HCT116 (cell line): ENCODE results near the gene SPTBN1. TPM values are rescaled to one million over a fixed set of nuclear protein-coding genes. Genes with fewer than 3 reads are reported as not detected.

Experiments
- ATAC-seq: fragments of 200-7000 bp; cut with Tn5 transposase; 2 replicates; pipeline ENCODE4 v1.9.1; 2020; ENCODE audit warnings: mild to moderate bottlenecking, moderate library complexity
- BruUV-seq: library from RNA; stranded (reverse); fragments of 400-500 nt; replicated peaks from 2 replicates; lab custom pipeline; 2021; lab: Mats Ljungman, UMichigan
- CTCF ChIA-PET: fragments of 300-600 bp; sonication (Branson Sonifier 250); formaldehyde crosslinking; loops from one replicate; lab custom pipeline; 2021; ENCODE audit warnings: antibody characterized with exemption; lab: Charles Lee
- POLR2A ChIA-PET: fragments of 300-600, 350-600 bp; sonication (Branson Sonifier 250); formaldehyde crosslinking; loops from one replicate; lab custom pipeline; 2021; ENCODE audit warnings: antibody characterized with exemption; lab: Charles Lee
- RAD21 ChIA-PET, 2 experiments: fragments of 300-600 bp; sonication (Branson Sonifier 250); formaldehyde crosslinking; loops; one replicate each; lab custom pipeline; 2023; ENCODE audit warnings: low total read pairs in 2 of 2; ENCODE audit not compliant: uncharacterized antibody in 2 of 2, unreplicated experiment in 2 of 2, low non-redundant PET in 1 of 2; lab: Charles Lee
- DNase-seq: peaks from one replicate; pipeline ENCODE4 v3.0.0-alpha.2; 2010; ENCODE audit warnings: low read depth, low spot score
- H2AFZ ChIP-seq: fragments of 200-600 bp; shearing (Covaris generic), sonication (generic); 2 replicates; pipeline ENCODE4 v1.6.1; 2017; ENCODE audit warnings: low read depth, mixed run types, mixed read lengths, antibody characterized with exemption, low read length; ENCODE audit not compliant: poor library complexity, severe bottlenecking
- H3K27ac ChIP-seq: 2 replicates; pipeline ENCODE4 v1.5.1; 2012; ENCODE audit warnings: low read depth, low read length
- H3K27me3 ChIP-seq: fragments of 200-600 bp; sonication (generic); 2 replicates; pipeline ENCODE4 v1.6.1; 2016; ENCODE audit warnings: mixed run types, low read length, mixed read lengths; ENCODE audit not compliant: insufficient read depth
- H3K36me3 ChIP-seq, 2 experiments: fragments of 200-500 bp in 1 of 2; fragments of 200-600 bp in 1 of 2; sonication (Bioruptor generic) in 1 of 2; sonication (generic) in 1 of 2; 2 replicates each; pipeline versions ENCODE4 v1.5.1 to v1.6.1; 2014 to 2016; ENCODE audit warnings: low read length in 2 of 2, inconsistent platforms in 1 of 2, mixed read lengths in 1 of 2, mixed run types in 1 of 2; ENCODE audit not compliant: insufficient read depth in 2 of 2, control insufficient read depth in 1 of 2
- H3K4me1 ChIP-seq, 2 experiments: fragments of 200-600 bp in 1 of 2; sonication (generic) in 1 of 2; 2 replicates each; pipeline versions ENCODE4 v1.5.1 to v1.6.1; 2012 to 2017; ENCODE audit warnings: low read length in 2 of 2, inconsistent platforms in 1 of 2, mild to moderate bottlenecking in 1 of 2, mixed read lengths in 1 of 2, mixed run types in 1 of 2, moderate library complexity in 1 of 2; ENCODE audit not compliant: insufficient read depth in 2 of 2, control insufficient read depth in 1 of 2
- H3K4me2 ChIP-seq: fragments of 200-600 bp; sonication (generic); 2 replicates; pipeline ENCODE4 v1.6.1; 2017; ENCODE audit warnings: mixed run types, low read length, mixed read lengths
- H3K4me3 ChIP-seq, 2 experiments: fragments of 200-600 bp in 1 of 2; sonication (generic) in 1 of 2; replicated peaks in 1 of 2; 2 replicates each; pipeline ENCODE4 v1.5.1; 2011 to 2016; ENCODE audit warnings: low read length in 2 of 2, control low read depth in 1 of 2, low read depth in 1 of 2, mild to moderate bottlenecking in 1 of 2, mixed read lengths in 1 of 2, mixed run types in 1 of 2
- H3K79me2 ChIP-seq: fragments of 200-600 bp; sonication (generic); 2 replicates; pipeline ENCODE4 v1.6.1; 2017; ENCODE audit warnings: mild to moderate bottlenecking, mixed run types, low read length, moderate library complexity, mixed read lengths; ENCODE audit not compliant: insufficient read depth
- H3K9ac ChIP-seq: fragments of 200-600 bp; sonication (generic); 2 replicates; pipeline ENCODE4 v1.6.1; 2016; ENCODE audit warnings: low read length, mixed read lengths
- H3K9me2 ChIP-seq: fragments of 200-600 bp; sonication (generic), shearing (Covaris generic); 2 replicates; pipeline ENCODE4 v1.6.1; 2017; ENCODE audit warnings: mixed run types, mild to moderate bottlenecking, moderate library complexity; ENCODE audit not compliant: insufficient read depth
- H3K9me3 ChIP-seq, 2 experiments: fragments of 200-500 bp in 1 of 2; fragments of 200-600 bp in 1 of 2; sonication (Bioruptor generic) in 1 of 2; sonication (generic) in 1 of 2; 2 replicates each; pipeline ENCODE4 v1.6.1; 2014 to 2017; ENCODE audit warnings: low read length in 2 of 2, mixed read lengths in 2 of 2, inconsistent platforms in 1 of 2, low read depth in 1 of 2, mild to moderate bottlenecking in 1 of 2, mixed run types in 1 of 2, moderate library complexity in 1 of 2; ENCODE audit not compliant: control insufficient read depth in 1 of 2, insufficient read depth in 1 of 2
- H4K20me1 ChIP-seq: fragments of 200-600 bp; sonication (generic), shearing (Covaris generic); 2 replicates; pipeline ENCODE4 v1.6.1; 2017; ENCODE audit warnings: mixed run types, mild to moderate bottlenecking, moderate library complexity; ENCODE audit not compliant: insufficient read depth
- CBX3 ChIP-seq: IDR thresholded peaks from 2 replicates; pipeline ENCODE4 v1.6.1; 2012; ENCODE audit warnings: low read depth
- EGR1 ChIP-seq: IDR thresholded peaks from 2 replicates; pipeline ENCODE4 v1.6.1; 2012; ENCODE audit warnings: low read depth
- EZH2 ChIP-seq: fragments of 200-600 bp; sonication (generic); IDR thresholded peaks from 2 replicates; pipeline ENCODE4 v1.6.1; 2017; ENCODE audit warnings: antibody characterized with exemption, mixed run types
- EZH2phosphoT487 ChIP-seq: fragments of 200-600 bp; IDR thresholded peaks from 2 replicates; pipeline ENCODE4 v1.6.1; 2018; ENCODE audit warnings: antibody characterized with exemption, borderline replicate concordance
- FOSL1 ChIP-seq: IDR thresholded peaks from 2 replicates; pipeline ENCODE4 v1.6.1; 2012; ENCODE audit warnings: low read depth
- JUND ChIP-seq: IDR thresholded peaks from 2 replicates; pipeline ENCODE4 v1.6.1; 2012
- POLR2A ChIP-seq: IDR thresholded peaks from 2 replicates; pipeline ENCODE4 v1.7.0; 2011; ENCODE audit warnings: borderline replicate concordance; ENCODE audit not compliant: insufficient read depth, insufficient read length; ENCODE audit errors: extremely low read depth
- RAD21 ChIP-seq: IDR thresholded peaks from 2 replicates; pipeline ENCODE4 v1.6.1; 2012; ENCODE audit warnings: low read depth, mild to moderate bottlenecking
- SIN3A ChIP-seq: IDR thresholded peaks from 2 replicates; pipeline ENCODE4 v1.6.1; 2012; ENCODE audit warnings: low read depth
- SP1 ChIP-seq: IDR thresholded peaks from 2 replicates; pipeline ENCODE4 v1.6.1; 2012; ENCODE audit warnings: low read depth
- YY1 ChIP-seq: IDR thresholded peaks from 2 replicates; pipeline ENCODE4 v1.6.1; 2011; ENCODE audit warnings: low read length, low read depth, moderate library complexity, mild to moderate bottlenecking; ENCODE audit not compliant: insufficient replicate concordance; ENCODE audit errors: extremely low read depth
- ZFX ChIP-seq: fragments of 450-650 bp; IDR thresholded peaks from 2 replicates; pipeline ENCODE4 v1.6.1; 2017
- ZNF274 ChIP-seq: fragments of 200-500 bp; sonication (Bioruptor generic); IDR thresholded peaks from 2 replicates; pipeline ENCODE4 v1.6.1; 2014; ENCODE audit warnings: mild to moderate bottlenecking, low read depth, low read length, inconsistent platforms
- intact Hi-C: fragments of 100-400 bp; cut with micrococcal nuclease; formaldehyde crosslinking; loops from 2 replicates; pipeline ENCODE4 v1.10.0; 2022
- total RNA-seq: library from RNA; stranded (reverse); gene quantifications from one replicate; pipeline ENCODE4 v1.2.1, GENCODE V29; 2021; ENCODE audit not compliant: unreplicated experiment
- TF ChIP-seq, protein P1 (sequence below): IDR thresholded peaks from 2 replicates; pipeline ENCODE4 v1.6.1; 2011; ENCODE audit warnings: mild to moderate bottlenecking, low read length, moderate library complexity; ENCODE audit not compliant: insufficient replicate concordance; ENCODE audit errors: extremely low read depth
- TF ChIP-seq, protein P2 (sequence below), 3 experiments: fragments of 200-600 bp in 1 of 3; sonication (generic) in 1 of 3; IDR thresholded peaks in 2 of 3; conservative IDR thresholded peaks in 1 of 3; 2 replicates each; pipeline ENCODE4 v1.5.1; 2012 to 2017; ENCODE audit warnings: low read depth in 2 of 3, low read length in 2 of 3, antibody characterized with exemption in 1 of 3, borderline replicate concordance in 1 of 3, control low read depth in 1 of 3, mild to moderate bottlenecking in 1 of 3, mixed read lengths in 1 of 3, mixed run types in 1 of 3, moderate library complexity in 1 of 3; ENCODE audit not compliant: insufficient read depth in 1 of 3

SPTBN1 gene
- total RNA-seq, 1 experiment from 2014 or later, result 84.4 TPM

DNA sequence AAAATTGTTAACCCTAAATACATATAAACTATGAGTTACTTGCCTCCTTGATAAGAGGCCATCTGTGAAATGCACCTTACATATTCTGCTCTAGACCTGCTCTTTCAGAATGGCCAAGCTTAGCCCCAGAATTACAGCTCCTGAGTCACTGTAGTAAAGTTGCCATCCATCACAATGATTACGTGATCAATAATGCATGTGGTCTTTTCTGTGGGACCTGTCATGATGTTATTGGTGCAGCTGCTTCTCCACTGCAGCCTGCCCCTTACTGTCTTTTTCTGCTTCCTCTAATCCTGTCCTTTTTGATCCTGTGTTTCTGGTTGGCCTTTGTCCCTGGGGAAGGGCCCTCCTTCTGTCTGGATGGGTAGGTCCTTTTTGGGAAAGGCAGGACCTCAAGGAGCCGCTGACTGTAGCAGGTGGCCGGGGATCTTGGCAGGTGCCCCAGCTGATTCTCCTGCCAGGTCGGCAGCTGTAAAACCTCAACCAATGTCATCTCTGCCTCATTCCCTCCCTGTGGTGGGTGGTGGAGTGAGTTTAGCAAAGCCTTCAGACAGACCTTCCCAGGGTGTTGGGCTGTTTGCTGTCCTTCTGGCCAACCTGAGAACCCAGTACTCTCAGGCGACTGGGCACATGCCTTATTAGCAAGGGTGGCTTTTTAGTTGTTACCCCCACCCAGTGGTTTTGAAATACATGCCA is 141.2 kb downstream of the SPTBN1 start:
- DNase-seq, result no peak
- Histone ChIP-seq H3K27me3 (no peaks in the 10 kb centered on the region), H3K9me3 (no peaks in the 10 kb centered on the region), H4K20me1 (no peaks in the 10 kb centered on the region), H3K9ac (no peak overlapping the region), H3K4me1 (peaks cover 0 to 15% of the 10 kb centered on the region in 2 experiments; a peak in 1 of 4 replicates), H3K4me3 (no peak overlapping the region), H3K79me2 (peaks cover 76% of the 10 kb centered on the region), H3K27ac (no peak overlapping the region), H3K36me3 (0 out of 4 replicates have a peak, but pooled peaks cover 0 to 4% of the 10 kb centered on the region in 2 experiments)
- ATAC-seq, result no peak
- intact Hi-C loops, result no loop called here
- no TSS peak for BruUV-seq
- TF ChIP-seq, protein P1, sequence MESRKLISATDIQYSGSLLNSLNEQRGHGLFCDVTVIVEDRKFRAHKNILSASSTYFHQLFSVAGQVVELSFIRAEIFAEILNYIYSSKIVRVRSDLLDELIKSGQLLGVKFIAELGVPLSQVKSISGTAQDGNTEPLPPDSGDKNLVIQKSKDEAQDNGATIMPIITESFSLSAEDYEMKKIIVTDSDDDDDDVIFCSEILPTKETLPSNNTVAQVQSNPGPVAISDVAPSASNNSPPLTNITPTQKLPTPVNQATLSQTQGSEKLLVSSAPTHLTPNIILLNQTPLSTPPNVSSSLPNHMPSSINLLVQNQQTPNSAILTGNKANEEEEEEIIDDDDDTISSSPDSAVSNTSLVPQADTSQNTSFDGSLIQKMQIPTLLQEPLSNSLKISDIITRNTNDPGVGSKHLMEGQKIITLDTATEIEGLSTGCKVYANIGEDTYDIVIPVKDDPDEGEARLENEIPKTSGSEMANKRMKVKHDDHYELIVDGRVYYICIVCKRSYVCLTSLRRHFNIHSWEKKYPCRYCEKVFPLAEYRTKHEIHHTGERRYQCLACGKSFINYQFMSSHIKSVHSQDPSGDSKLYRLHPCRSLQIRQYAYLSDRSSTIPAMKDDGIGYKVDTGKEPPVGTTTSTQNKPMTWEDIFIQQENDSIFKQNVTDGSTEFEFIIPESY, result no peak
- TF ChIP-seq, all 23 proteins: peak for 0
- ChIA-PET CTCF (no interaction called here), POLR2A (no interaction called here), RAD21 (no interaction called here)
- Histone ChIP-seq H3K4me2 (no peak overlapping the region), H3K9me2 (no peaks in the 10 kb centered on the region), H2AFZ (no peak overlapping the region)

DNA sequence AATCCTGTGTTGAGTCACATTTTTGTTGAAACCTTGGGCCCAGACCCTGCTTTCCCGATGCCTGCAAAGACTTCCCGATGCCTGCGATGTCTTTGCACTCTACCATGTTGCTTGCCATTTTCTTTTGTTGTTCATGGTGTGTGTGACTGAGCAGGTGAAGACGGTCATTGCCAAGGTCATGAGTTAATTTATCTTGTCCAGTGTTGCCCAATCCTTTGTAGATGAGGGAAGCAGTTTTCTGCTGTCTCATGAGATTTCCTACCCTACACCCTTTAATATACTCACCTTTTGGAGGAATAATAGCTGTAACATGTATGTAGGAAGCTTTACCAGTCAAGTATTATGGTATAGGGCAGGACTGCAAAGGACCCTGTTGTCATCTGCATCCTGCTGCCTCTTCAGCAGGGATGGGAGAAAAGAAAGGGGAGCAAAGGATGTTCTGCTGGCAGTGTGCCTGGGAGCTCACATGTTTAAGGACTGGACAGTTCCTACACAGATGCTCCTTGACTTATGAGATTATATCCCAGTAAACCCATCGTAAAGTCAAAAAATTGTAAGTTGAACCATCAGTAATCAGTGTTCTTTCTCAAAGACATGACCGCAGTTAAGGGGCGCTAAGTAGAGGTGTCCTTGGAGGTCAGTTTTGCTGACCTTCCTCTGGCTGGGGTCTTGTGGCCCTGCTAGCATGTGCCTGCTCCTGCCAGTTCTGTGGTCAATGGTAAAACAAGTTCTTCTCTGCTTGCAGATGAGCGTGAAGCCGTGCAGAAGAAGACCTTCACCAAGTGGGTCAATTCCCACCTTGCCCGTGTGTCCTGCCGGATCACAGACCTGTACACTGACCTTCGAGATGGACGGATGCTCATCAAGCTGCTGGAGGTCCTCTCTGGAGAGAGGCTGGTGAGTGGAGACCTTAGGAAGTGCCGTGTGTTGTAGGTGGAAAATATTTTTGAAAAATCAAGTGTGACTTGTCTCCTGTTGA is 142.5 kb downstream of the SPTBN1 start:
- Histone ChIP-seq H3K79me2 (peaks cover 82% of the 10 kb centered on the region), H3K9ac (no peak overlapping the region), H3K36me3 (no peaks in the 10 kb centered on the region), H3K9me3 (no peaks in the 10 kb centered on the region), H3K4me2 (no peak overlapping the region), H2AFZ (no peak overlapping the region), H4K20me1 (no peaks in the 10 kb centered on the region), H3K27me3 (no peaks in the 10 kb centered on the region), H3K9me2 (no peaks in the 10 kb centered on the region), H3K27ac (no peak overlapping the region), H3K4me3 (no peak overlapping the region), H3K4me1 (peaks cover 0 to 15% of the 10 kb centered on the region in 2 experiments; a peak in 1 of 4 replicates)
- ATAC-seq, result no peak
- DNase-seq, result no peak
- BruUV-seq, result no TSS peak
- ChIA-PET CTCF (no interaction called here), POLR2A (no interaction called here), RAD21 (no interaction called here)
- intact Hi-C loops, result no loop called here
- TF ChIP-seq SIN3A, result no peak
- TF ChIP-seq SP1, result no peak
- no peak for TF ChIP-seq ZFX
- TF ChIP-seq CBX3, result no peak
- TF ChIP-seq EGR1, result no peak
- no peak for TF ChIP-seq ZNF274
- no peak for TF ChIP-seq FOSL1
- TF ChIP-seq EZH2phosphoT487, result no peak
- TF ChIP-seq RAD21, result no peak
- TF ChIP-seq POLR2A, result no peak
- TF ChIP-seq, protein P2, sequence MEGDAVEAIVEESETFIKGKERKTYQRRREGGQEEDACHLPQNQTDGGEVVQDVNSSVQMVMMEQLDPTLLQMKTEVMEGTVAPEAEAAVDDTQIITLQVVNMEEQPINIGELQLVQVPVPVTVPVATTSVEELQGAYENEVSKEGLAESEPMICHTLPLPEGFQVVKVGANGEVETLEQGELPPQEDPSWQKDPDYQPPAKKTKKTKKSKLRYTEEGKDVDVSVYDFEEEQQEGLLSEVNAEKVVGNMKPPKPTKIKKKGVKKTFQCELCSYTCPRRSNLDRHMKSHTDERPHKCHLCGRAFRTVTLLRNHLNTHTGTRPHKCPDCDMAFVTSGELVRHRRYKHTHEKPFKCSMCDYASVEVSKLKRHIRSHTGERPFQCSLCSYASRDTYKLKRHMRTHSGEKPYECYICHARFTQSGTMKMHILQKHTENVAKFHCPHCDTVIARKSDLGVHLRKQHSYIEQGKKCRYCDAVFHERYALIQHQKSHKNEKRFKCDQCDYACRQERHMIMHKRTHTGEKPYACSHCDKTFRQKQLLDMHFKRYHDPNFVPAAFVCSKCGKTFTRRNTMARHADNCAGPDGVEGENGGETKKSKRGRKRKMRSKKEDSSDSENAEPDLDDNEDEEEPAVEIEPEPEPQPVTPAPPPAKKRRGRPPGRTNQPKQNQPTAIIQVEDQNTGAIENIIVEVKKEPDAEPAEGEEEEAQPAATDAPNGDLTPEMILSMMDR (IDR thresholded peaks at IDR 0.05 in 2 of 3, conservative IDR thresholded peaks at IDR 0.05 in 1 of 3; ENCODE audit: borderline replicate concordance in 1 of 3, insufficient read depth in 1 of 3, low read depth in 2 of 3, low read length in 2 of 3), result no peak
- TF ChIP-seq EZH2, result no peak
- TF ChIP-seq JUND, result no peak
- TF ChIP-seq YY1, result no peak
